ENCODE measurements around the gene POLG2. TPM values are rescaled to one million over a fixed set of nuclear protein-coding genes. Genes with fewer than 3 reads are reported as not detected.
"Not testable (repeated sequence)": the region's sequence is repeated elsewhere in the genome, so short reads cannot be mapped to it uniquely, and the experiment has no call there.

POLG2 gene
- total RNA-seq, 1 experiment from 2014 or later = 20.3 TPM

- ATAC-seq = peak; percentile 71
- POLR2A ChIA-PET (ENCODE audit: unreplicated experiment) = no interaction called here
These were observed 24.3 kb downstream of the POLG2 start for GRCh38 chr17:64472564-64472963.

GRCh38 chr17:64471440-64471839 is 25.4 kb downstream of the POLG2 start:
- H3K9me3 ChIP-seq (ENCODE audit: low read length) = no peaks in the 10 kb centered on the region
- no peak overlapping the region for H3K27ac ChIP-seq (ENCODE audit: low read length)
- no peaks in the 10 kb centered on the region for H3K36me3 ChIP-seq (ENCODE audit: low read depth, low read length)
- CTCF ChIA-PET = no interaction called here
- no peaks in the 10 kb centered on the region for H3F3A ChIP-seq (ENCODE audit: low read length, unreplicated experiment)
- H2AFZ ChIP-seq (ENCODE audit: low read length) = no peak overlapping the region
- DNase-seq = no peak
- H3K4me1 ChIP-seq (ENCODE audit: insufficient read depth, low read length) = no peaks in the 10 kb centered on the region
- no peaks in the 10 kb centered on the region for H4K20me1 ChIP-seq (ENCODE audit: low read length)
- H3K4me3 ChIP-seq (ENCODE audit: low read length) = no peak overlapping the region
- intact Hi-C loops (cut with micrococcal nuclease) = no loop called here
- no peak overlapping the region for H3K9ac ChIP-seq (ENCODE audit: low read length)
- H3K79me2 ChIP-seq (ENCODE audit: low read length) = no peaks in the 10 kb centered on the region
- ATAC-seq = no peak
- H3K4me2 ChIP-seq (ENCODE audit: low read length) = no peak overlapping the region
- no peaks in the 10 kb centered on the region for H3K27me3 ChIP-seq (ENCODE audit: low read length)
- no peak for TF ChIP-seq EZH2 (IDR thresholded peaks at IDR 0.05; ENCODE audit: low read length, unreplicated experiment)
- no peak for TF ChIP-seq EZH2phosphoT487 (IDR thresholded peaks at IDR 0.05; ENCODE audit: borderline replicate concordance, low read length)
- TF ChIP-seq CTCF (conservative IDR thresholded peaks at IDR 0.05; ENCODE audit: low read depth, low read length) = no peak
- H3K9me2 ChIP-seq (replicated peaks; ENCODE audit: low read length) = no peaks in the 10 kb centered on the region
- no TSS peak for BruUV-seq (replicated peaks)
- POLR2A ChIA-PET (ENCODE audit: unreplicated experiment) = no interaction called here

More at GRCh38 chr17:64472564-64472963, 24.3 kb downstream of the POLG2 start:
- Histone ChIP-seq H3K4me3 (ENCODE audit: low read length) (no peak overlapping the region), H4K20me1 (ENCODE audit: low read length) (no peaks in the 10 kb centered on the region), H3K36me3 (ENCODE audit: low read depth, low read length) (peaks cover 5% of the 10 kb centered on the region; the same call in 1 of the 2 replicates), H3K4me2 (ENCODE audit: low read length) (no peak overlapping the region), H3K4me1 (ENCODE audit: insufficient read depth, low read length) (no peaks in the 10 kb centered on the region), H3K9me3 (ENCODE audit: low read length) (no peaks in the 10 kb centered on the region), H3K9ac (ENCODE audit: low read length) (no peak overlapping the region), H3K27ac (ENCODE audit: low read length) (no peak overlapping the region), H3F3A (ENCODE audit: low read length, unreplicated experiment) (no peaks in the 10 kb centered on the region), H2AFZ (ENCODE audit: low read length) (no peak overlapping the region), H3K27me3 (ENCODE audit: low read length) (no peaks in the 10 kb centered on the region), H3K79me2 (ENCODE audit: low read length) (no peaks in the 10 kb centered on the region), H3K9me2 (replicated peaks; ENCODE audit: low read length) (no peaks in the 10 kb centered on the region)
- CTCF ChIA-PET = interaction anchor here (0.7 kb wide), 1 partner anchor 52 kb away, joined by 3 read pairs; no protein-coding TSS in a partner anchor
- DNase-seq = no peak
- intact Hi-C loops (cut with micrococcal nuclease) = no loop called here
- TF ChIP-seq EZH2 (IDR thresholded peaks at IDR 0.05; ENCODE audit: low read length, unreplicated experiment) = no peak
- no peak for TF ChIP-seq EZH2phosphoT487 (IDR thresholded peaks at IDR 0.05; ENCODE audit: borderline replicate concordance, low read length)
- TF ChIP-seq CTCF (conservative IDR thresholded peaks at IDR 0.05; ENCODE audit: low read depth, low read length) = 0 out of 2 replicates have a peak, but pooled peaks have one; percentile 19
- no TSS peak for BruUV-seq (replicated peaks)

GRCh38 chr17:64470625-64471024 is 26.2 kb downstream of the POLG2 start:
- intact Hi-C loops (cut with micrococcal nuclease) = no loop called here
- no peaks in the 10 kb centered on the region for H3K36me3 ChIP-seq (ENCODE audit: low read depth, low read length)
- no peak overlapping the region for H3K4me3 ChIP-seq (ENCODE audit: low read length)
- ChIA-PET CTCF (no interaction called here), POLR2A (ENCODE audit: unreplicated experiment) (no interaction called here)
- no peaks in the 10 kb centered on the region for H4K20me1 ChIP-seq (ENCODE audit: low read length)
- ATAC-seq (no peak), DNase-seq (no peak)
- H3K4me1 ChIP-seq (ENCODE audit: insufficient read depth, low read length) = no peaks in the 10 kb centered on the region
- H2AFZ ChIP-seq (ENCODE audit: low read length) = no peak overlapping the region
- H3K27ac ChIP-seq (ENCODE audit: low read length) = no peak overlapping the region
- H3F3A ChIP-seq (ENCODE audit: low read length, unreplicated experiment) = no peaks in the 10 kb centered on the region
- TF ChIP-seq CTCF (conservative IDR thresholded peaks at IDR 0.05; ENCODE audit: low read depth, low read length) (no peak), EZH2 (IDR thresholded peaks at IDR 0.05; ENCODE audit: low read length, unreplicated experiment) (no peak), EZH2phosphoT487 (IDR thresholded peaks at IDR 0.05; ENCODE audit: borderline replicate concordance, low read length) (no peak)
- H3K79me2 ChIP-seq (ENCODE audit: low read length) = no peaks in the 10 kb centered on the region
- no peaks in the 10 kb centered on the region for H3K9me3 ChIP-seq (ENCODE audit: low read length)
- BruUV-seq (replicated peaks) = no TSS peak
- H3K9ac ChIP-seq (ENCODE audit: low read length) = no peak overlapping the region
- no peaks in the 10 kb centered on the region for H3K27me3 ChIP-seq (ENCODE audit: low read length)
- no peak overlapping the region for H3K4me2 ChIP-seq (ENCODE audit: low read length)
- H3K9me2 ChIP-seq (replicated peaks; ENCODE audit: low read length) = no peaks in the 10 kb centered on the region

- H3K9ac ChIP-seq (ENCODE audit: low read length); H3F3A ChIP-seq (ENCODE audit: low read length, unreplicated experiment); H3K4me3 ChIP-seq (ENCODE audit: low read length); H4K20me1 ChIP-seq (ENCODE audit: low read length); H3K27me3 ChIP-seq (ENCODE audit: low read length); H3K36me3 ChIP-seq (ENCODE audit: low read depth, low read length); H3K4me2 ChIP-seq (ENCODE audit: low read length); H3K79me2 ChIP-seq (ENCODE audit: low read length); POLR2A ChIA-PET (ENCODE audit: unreplicated experiment); intact Hi-C loops (cut with micrococcal nuclease); H3K4me1 ChIP-seq (ENCODE audit: insufficient read depth, low read length); BruUV-seq (replicated peaks); H3K9me2 ChIP-seq (replicated peaks; ENCODE audit: low read length); H3K9me3 ChIP-seq (ENCODE audit: low read length); ATAC-seq; DNase-seq; H3K27ac ChIP-seq (ENCODE audit: low read length); CTCF ChIA-PET; H2AFZ ChIP-seq (ENCODE audit: low read length): not testable (repeated sequence)
These were observed 30.0 kb downstream of the POLG2 start for GRCh38 chr17:64466834-64467233.
